Fibroblast of pulmonary artery (primary cell): ENCODE results near the gene CRIP1.

Experiments
- DNase-seq: peaks from one replicate; pipeline ENCODE4 v3.0.0-alpha.2; 2010; ENCODE audit warnings: low read depth
- H3K4me3 ChIP-seq: replicated peaks from 2 replicates; pipeline ENCODE4 v1.5.1; 2011; ENCODE audit warnings: low read depth, mild to moderate bottlenecking, control low read depth, low read length, moderate library complexity
- CTCF ChIP-seq: IDR thresholded peaks from 2 replicates; pipeline ENCODE4 v1.5.1; 2011; ENCODE audit warnings: mild to moderate bottlenecking, control low read depth, low read length, inconsistent platforms; ENCODE audit errors: missing control alignments

Gene CRIP1

GRCh38 chr14:105502446-105503295, 16.0 kb downstream of the CRIP1 start:
- DNase-seq = no peak
- no peak overlapping the region for H3K4me3 ChIP-seq
- no peak for TF ChIP-seq CTCF

GRCh38 chr14:105503296-105503640, 16.6 kb downstream of the CRIP1 start:
- DNase-seq = no peak
- TF ChIP-seq CTCF = no peak
- no peak overlapping the region for H3K4me3 ChIP-seq

- no peak overlapping the region for H3K4me3 ChIP-seq
- no peak for TF ChIP-seq CTCF
- no peak for DNase-seq
Observed at GRCh38 chr14:105503935-105504692, 17.4 kb downstream of the CRIP1 start.

- no peak for TF ChIP-seq CTCF
- no peak overlapping the region for H3K4me3 ChIP-seq
- DNase-seq = no peak
Observed at GRCh38 chr14:105505101-105505500, 18.4 kb downstream of the CRIP1 start.

GRCh38 chr14:105507247-105507646, 20.6 kb downstream of the CRIP1 start:
- DNase-seq = no peak
- no peak for TF ChIP-seq CTCF

GRCh38 chr14:105508069-105508468, 21.4 kb downstream of the CRIP1 start:
- H3K4me3 ChIP-seq = no peak overlapping the region
- DNase-seq = no peak
- no peak for TF ChIP-seq CTCF

More at GRCh38 chr14:105507247-105507646, 20.6 kb downstream of the CRIP1 start:
- no peak overlapping the region for H3K4me3 ChIP-seq

- no peak for TF ChIP-seq CTCF
- DNase-seq = no peak
- H3K4me3 ChIP-seq = no peak overlapping the region
Observed at GRCh38 chr14:105508601-105509000, 21.9 kb downstream of the CRIP1 start.
